Right atrium auricular region (tissue), 2 donors: ENCODE data around the gene CALN1. TPM values are rescaled to one million over a fixed set of nuclear protein-coding genes. Genes with fewer than 3 reads are reported as not detected.

Experiments
- DNase-seq: peaks from one replicate; pipeline ENCODE4 v3.0.0-alpha.2; 2019; ENCODE audit warnings: low spot score
- H3K27ac ChIP-seq, 2 donors: fragments of 200-600 bp; sonication (generic); 1 replicate in 1 of 2; 2 replicates in 1 of 2; pipeline ENCODE4 v1.5.1; 2016 to 2019
- H3K27me3 ChIP-seq, 2 donors: fragments of 200-600 bp; sonication (generic); one replicate each; pipeline versions ENCODE4 v1.5.1 to v1.6.0; 2017 to 2019
- H3K36me3 ChIP-seq: fragments of 200-600 bp; sonication (generic); one replicate; pipeline ENCODE4 v1.5.1; 2016
- H3K4me1 ChIP-seq, 2 donors: fragments of 200-600 bp; sonication (generic); one replicate each; pipeline versions ENCODE4 v1.5.1 to v1.6.0; 2017 to 2019
- H3K4me3 ChIP-seq, 2 donors: fragments of 200-600 bp; sonication (generic); 1 replicate in 1 of 2; 2 replicates in 1 of 2; pipeline ENCODE4 v1.5.1; 2017 to 2019; ENCODE audit warnings: mild to moderate bottlenecking in 1 of 2, moderate library complexity in 1 of 2
- H3K9me3 ChIP-seq, 2 donors: fragments of 200-600 bp; sonication (generic); one replicate each; pipeline ENCODE4 v1.5.1; 2019
- CTCF ChIP-seq, 2 donors: fragments of 200-600 bp; sonication (generic); IDR thresholded peaks; one replicate each; pipeline ENCODE4 v1.5.1; 2019; ENCODE audit warnings: antibody characterized with exemption in 2 of 2
- total RNA-seq, 2 donors: library from RNA; depleted of rRNA; stranded (reverse); fragments of >200 nt; gene quantifications; one replicate each; pipeline ENCODE4 v1.1.0, GENCODE V29; 2016

Gene CALN1
- total RNA-seq, 2 donors from 2014 or later, result not detected

DNA sequence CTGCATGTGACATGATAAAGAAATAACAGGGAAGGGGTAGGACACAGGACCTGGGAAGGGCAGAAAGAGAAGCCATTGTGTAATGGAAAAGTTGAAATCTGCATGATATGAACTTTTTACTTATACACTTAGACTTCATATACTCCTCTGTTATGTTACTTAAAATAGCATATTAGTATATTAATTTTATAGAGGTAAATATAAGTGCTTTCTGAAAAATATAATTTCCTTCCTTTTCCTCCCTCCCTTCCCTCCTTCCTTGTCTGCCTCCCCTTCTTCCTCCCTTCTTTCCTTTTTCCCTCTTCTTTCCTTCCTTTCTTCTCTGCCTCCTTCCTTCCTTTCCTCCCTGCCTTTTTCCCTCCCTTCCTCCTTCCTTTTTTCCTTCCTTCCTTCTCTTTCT lies 363.7 kb downstream of the CALN1 start:
- DNase-seq, result no peak
- Histone ChIP-seq H3K27ac (no peak overlapping the region), H3K36me3 (no peaks in the 10 kb centered on the region), H3K4me1 (no peaks in the 10 kb centered on the region), H3K27me3 (no peaks in the 10 kb centered on the region), H3K9me3 (no peaks in the 10 kb centered on the region), H3K4me3 (no peak overlapping the region)
- no peak for TF ChIP-seq CTCF (IDR thresholded peaks at IDR 0.05)

DNA sequence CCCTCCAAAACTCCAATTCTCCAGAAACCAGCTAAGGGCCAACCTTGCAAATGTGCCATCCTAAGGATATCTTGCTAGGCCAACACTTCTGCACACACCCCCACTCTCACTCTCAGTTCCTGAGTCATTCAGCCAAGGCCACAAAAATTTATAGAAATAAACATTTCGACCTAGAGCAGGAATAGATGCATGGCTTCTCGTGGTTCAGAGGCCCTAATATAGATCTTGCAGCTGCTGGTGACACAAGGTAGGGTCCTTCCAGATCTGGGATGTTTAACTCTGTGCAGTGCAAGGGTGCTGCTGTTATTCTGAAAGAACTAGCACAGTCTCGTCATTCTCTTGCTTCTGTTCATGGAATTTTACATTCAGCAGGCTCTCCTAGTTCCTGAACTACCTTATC lies 369.3 kb downstream of the CALN1 start:
- Histone ChIP-seq H3K4me1 (no peaks in the 10 kb centered on the region), H3K27ac (no peak overlapping the region), H3K4me3 (no peak overlapping the region), H3K9me3 (no peaks in the 10 kb centered on the region), H3K36me3 (no peaks in the 10 kb centered on the region), H3K27me3 (no peaks in the 10 kb centered on the region)
- TF ChIP-seq CTCF (IDR thresholded peaks at IDR 0.05), result no peak
- DNase-seq, result no peak

GRCh38 chr7:72040641-72041040 lies 371.5 kb downstream of the CALN1 start:
- H3K4me3 ChIP-seq, result no peak overlapping the region
- no peak for TF ChIP-seq CTCF (IDR thresholded peaks at IDR 0.05)
- no peaks in the 10 kb centered on the region for H3K36me3 ChIP-seq
- no peak for DNase-seq
- no peaks in the 10 kb centered on the region for H3K27me3 ChIP-seq
- no peak overlapping the region for H3K27ac ChIP-seq
- H3K4me1 ChIP-seq, result no peaks in the 10 kb centered on the region
- H3K9me3 ChIP-seq, result no peaks in the 10 kb centered on the region

- H3K27ac ChIP-seq, result no peak overlapping the region
- no peak for TF ChIP-seq CTCF (IDR thresholded peaks at IDR 0.05)
- H3K27me3 ChIP-seq, result no peaks in the 10 kb centered on the region
- H3K4me3 ChIP-seq, result no peak overlapping the region
- no peak for DNase-seq
- H3K36me3 ChIP-seq, result no peaks in the 10 kb centered on the region
- H3K9me3 ChIP-seq, result no peaks in the 10 kb centered on the region
- H3K4me1 ChIP-seq, result no peaks in the 10 kb centered on the region
Observed at GRCh38 chr7:72039460-72039859, 372.7 kb downstream of the CALN1 start.

DNA sequence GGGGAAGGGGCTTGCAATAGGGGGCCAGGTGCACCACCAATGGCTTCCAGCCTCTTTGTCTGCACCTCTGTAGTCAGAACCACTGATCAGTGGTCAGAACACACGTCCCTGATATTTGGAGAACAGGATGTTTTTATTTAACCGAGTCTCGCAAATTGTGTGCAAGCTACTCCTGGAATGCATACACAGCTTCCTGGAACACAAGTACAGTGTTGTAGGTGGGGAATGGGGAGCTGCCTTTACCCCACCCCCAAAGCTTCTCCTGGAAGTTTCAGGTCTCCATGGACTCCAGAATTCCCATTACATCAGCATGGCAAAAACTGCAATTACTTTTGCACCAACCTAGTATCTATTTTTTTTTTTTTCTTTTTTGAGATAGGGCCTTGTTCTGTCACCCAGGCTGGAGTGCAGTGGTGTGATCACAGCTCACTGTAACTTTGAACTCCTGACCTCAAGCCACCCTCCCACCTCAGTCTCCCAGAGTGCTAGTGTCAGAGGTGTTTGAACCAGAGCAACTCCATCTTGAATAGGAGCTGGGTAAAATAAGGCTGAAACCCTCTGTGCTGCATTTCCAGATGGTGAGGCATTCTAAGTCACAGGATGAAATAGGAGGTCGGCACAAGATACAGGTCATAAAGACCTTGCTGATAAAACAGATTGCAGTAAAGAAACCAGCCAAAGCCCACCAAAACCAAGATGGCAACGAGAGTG lies 374.0 kb downstream of the CALN1 start:
- Histone ChIP-seq H3K27me3 (no peaks in the 10 kb centered on the region), H3K36me3 (no peaks in the 10 kb centered on the region), H3K9me3 (no peaks in the 10 kb centered on the region), H3K4me1 (peaks cover 0 to 4% of the 10 kb centered on the region in 2 donors), H3K4me3 (no peak overlapping the region), H3K27ac (no peak overlapping the region)
- TF ChIP-seq CTCF (IDR thresholded peaks at IDR 0.05), result no peak
- DNase-seq, result peak; percentile 11

DNA sequence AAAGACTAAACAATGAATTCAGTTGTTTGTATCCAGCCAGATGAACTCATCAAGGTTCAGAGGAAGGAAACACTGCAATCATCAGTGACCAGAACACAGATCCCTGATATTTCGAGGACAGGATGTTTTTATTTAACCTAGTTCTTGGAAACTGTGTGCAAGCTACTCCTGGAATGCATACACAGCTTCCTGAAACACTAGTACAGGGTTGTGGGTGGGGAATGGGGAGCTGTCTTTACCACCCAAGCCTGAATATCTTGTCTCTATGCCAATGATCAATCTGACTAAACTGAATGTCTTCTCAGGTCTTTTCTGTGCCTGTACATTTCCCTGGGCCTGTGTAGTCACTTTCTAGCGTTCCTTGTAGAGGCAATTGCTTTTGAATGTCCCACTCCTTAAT lies 374.6 kb downstream of the CALN1 start:
- H3K4me3 ChIP-seq, result no peak overlapping the region
- H3K27me3 ChIP-seq, result no peaks in the 10 kb centered on the region
- no peak for TF ChIP-seq CTCF (IDR thresholded peaks at IDR 0.05)
- H3K4me1 ChIP-seq, result peaks cover 0 to 11% of the 10 kb centered on the region in 2 donors
- H3K27ac ChIP-seq, result no peak overlapping the region
- DNase-seq, result no peak
- H3K36me3 ChIP-seq, result no peaks in the 10 kb centered on the region
- H3K9me3 ChIP-seq, result no peaks in the 10 kb centered on the region
